ENCODE data around the gene AKR7A2. TPM values are rescaled to one million over a fixed set of nuclear protein-coding genes. Genes with fewer than 3 reads are reported as not detected.
A peak's percentile ranks its signal among the peaks of the same experiment; 100 is the strongest.

AKR7A2 gene
- total RNA-seq, 1 experiment from 2014 or later = 142 TPM

DNA sequence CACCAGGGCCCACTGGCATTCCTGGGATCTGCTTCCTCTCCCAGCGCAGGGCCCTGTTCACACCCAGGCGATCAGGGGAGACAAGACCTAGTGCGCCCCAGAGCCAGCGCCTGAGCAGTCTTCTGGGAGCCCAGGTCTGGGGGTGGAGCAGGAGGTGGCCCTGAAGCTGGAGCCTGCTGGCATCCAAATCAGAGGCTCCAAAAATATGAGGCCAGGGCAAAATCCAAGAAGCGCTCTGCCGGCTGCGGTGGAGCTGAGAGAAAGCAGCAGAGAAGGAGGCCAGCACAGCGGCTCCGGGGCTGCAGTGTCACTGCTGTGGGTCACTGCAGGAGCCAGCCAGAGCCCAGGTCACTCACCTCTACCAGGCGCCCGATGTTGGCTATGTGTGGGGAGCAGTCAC lies 32.9 kb upstream of the AKR7A2 start:
- in situ Hi-C loops (cut with HindIII; ENCODE audit: low sequenced_read_pairs) = loop anchor here (25.0 kb wide), 1 partner anchor 292 kb away; the partner anchor contains the start of gene NBL1
- DNase-seq (ENCODE audit: low spot score) = no peak

DNA sequence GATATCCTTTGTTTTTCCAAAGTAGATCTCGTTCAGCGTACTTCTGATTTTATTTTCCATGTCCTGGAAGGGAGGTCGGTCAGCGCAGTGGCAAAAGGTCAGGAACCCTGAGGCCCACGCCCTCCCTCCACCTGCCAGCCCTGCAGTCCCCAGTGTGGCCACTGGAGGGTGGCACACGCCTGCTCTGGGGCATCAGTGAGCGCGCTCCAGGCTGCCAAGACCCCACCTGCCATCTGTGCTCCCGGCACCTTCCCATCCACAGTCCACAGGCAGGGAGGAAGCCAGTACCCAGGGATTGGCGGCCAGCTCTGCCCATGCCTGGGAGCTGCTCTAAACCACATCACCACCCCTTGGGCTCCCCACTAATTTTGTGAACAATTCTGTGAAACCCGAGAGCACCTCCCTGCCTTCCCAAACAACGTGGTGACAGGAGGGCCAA lies 32.4 kb upstream of the AKR7A2 start:
- in situ Hi-C loops (cut with HindIII; ENCODE audit: low sequenced_read_pairs) = loop anchor here (25.0 kb wide), 1 partner anchor 293 kb away; the partner anchor contains the start of gene NBL1
- DNase-seq (ENCODE audit: low spot score) = peak; percentile 93

DNA sequence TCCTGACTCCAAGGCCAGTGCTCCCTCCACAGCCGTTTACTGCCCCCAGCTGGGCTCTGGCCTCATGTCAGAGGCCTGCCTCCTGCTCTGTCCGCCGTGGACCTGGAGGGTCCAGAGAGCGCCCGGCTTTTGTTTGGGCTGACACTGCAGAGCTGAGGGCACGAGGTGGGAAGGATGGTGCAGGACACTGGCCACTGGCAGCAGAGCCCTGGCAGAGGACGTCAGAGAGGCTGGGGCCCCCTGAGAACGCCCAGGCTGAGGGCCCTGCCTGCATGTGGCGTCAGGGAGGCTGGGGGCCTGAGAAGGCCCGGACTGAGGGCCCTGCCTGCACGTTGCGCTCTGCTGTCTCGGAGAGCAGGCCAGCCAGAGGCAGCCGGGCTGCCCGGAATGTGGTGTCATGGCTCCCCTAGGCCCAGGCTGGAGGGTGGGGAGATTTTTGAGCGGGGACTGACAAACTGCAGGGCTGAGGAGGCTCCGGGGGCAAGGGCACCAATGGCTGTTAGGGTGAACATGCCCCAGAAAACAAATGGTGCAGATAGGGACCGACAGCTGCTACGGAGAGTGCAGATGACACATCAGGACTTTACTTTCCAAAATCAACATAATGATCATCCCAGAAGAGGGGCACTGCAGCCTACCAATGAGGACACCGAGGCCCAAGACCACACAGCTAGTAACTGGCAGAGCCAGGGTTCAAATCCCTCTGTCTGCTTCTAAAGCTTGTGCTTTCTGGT lies 31.8 kb upstream of the AKR7A2 start:
- no peak for DNase-seq (ENCODE audit: low spot score)
- in situ Hi-C loops (cut with HindIII; ENCODE audit: low sequenced_read_pairs) = loop anchor here (25.0 kb wide), 1 partner anchor 294 kb away; the partner anchor contains the start of gene NBL1

GRCh38 chr1:19342894-19343616 lies 31.1 kb upstream of the AKR7A2 start:
- in situ Hi-C loops (cut with HindIII; ENCODE audit: low sequenced_read_pairs) = loop anchor here (25.0 kb wide), 1 partner anchor 294 kb away; the partner anchor contains the start of gene NBL1

DNA sequence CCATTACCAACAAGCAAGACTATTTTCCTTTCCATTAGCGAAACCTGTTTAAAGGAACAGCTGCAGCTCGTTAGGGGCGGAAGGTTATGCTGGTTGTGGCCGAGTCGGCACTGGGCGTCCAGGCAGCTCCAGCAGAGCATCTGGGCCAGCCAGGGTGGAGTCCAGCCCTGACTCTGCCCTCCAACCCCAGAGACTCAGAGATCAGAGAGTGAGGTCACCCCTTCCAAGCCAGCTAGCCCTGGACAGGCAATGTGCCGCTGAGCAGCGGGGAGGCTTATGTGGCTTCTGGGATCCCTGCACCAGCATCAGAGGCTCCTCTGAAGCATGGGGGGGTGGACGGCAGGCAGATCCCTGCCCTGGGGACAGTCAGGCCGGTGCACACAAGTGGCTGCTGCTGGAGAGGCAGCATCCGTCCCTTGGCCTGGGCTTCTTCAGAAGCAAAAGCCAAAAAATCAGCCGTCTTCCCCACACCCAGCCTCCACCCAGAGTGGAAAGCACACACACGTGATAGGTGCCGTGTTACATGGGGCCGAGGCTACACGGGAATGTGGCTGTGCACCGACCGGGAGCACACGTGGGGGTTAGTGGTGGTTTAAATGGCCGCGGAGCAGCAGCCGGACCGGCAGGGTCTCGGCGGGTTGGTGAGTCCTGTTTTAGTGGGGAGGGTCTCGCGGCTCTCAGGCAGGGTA lies 30.3 kb upstream of the AKR7A2 start:
- in situ Hi-C loops (cut with HindIII; ENCODE audit: low sequenced_read_pairs) = loop anchor here (25.0 kb wide), 1 partner anchor 295 kb away; the partner anchor contains the start of gene NBL1

More at GRCh38 chr1:19342894-19343616, 31.1 kb upstream of the AKR7A2 start:
- DNase-seq (ENCODE audit: low spot score) = peak; percentile 43

DNA sequence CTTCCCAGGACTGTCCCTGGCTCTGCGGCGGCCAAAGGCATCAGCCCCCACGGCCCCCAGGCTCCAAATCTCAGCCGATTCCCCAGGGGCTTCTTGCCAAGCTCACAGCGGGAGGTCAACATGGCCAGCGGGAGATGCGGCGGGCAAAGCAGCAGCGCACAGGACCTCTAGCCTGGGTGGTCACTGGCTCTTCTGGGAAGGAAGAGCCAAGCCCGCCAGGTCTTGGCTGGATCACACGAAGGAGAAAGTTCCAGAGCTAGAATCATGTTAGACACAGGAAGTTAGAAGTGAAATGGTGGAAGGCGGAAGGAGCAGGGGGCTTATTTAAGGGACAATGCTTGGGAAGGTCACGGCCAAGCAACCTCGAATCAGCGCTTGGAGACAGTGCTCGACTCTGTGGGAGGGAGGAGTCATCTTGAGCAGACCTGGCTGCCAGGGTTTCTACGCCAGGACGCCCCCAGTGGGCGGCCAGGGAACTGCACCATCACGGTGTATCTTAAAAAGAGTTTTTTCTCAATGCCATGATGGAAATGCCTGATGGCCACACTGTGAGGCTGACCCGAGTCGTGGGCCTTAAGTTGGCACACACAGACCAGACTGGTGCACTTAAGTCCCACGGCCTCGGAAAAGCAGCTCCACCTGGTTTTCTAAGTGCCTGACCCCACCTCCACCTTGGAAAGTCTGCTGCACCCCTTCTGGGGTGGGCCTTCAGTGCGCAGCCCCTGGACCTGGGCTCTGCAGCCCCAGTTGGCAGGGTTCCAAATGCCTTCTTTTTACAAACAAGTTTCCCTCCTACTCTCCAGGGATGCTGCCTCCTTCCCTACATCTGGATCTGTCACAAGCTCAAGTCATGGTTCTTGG lies 29.5 kb upstream of the AKR7A2 start:
- in situ Hi-C loops (cut with HindIII; ENCODE audit: low sequenced_read_pairs) = loop anchor here (25.0 kb wide), 1 partner anchor 296 kb away; the partner anchor contains the start of gene NBL1
- peak; percentile 81 for DNase-seq (ENCODE audit: low spot score)

More for the DNA sequence above, 30.3 kb upstream of the AKR7A2 start:
- DNase-seq (ENCODE audit: low spot score) = no peak

GRCh38 chr1:19340387-19340937 lies 28.5 kb upstream of the AKR7A2 start:
- in situ Hi-C loops (cut with HindIII; ENCODE audit: low sequenced_read_pairs) = loop anchor here (25.0 kb wide), 1 partner anchor 297 kb away; the partner anchor contains the start of gene NBL1
- DNase-seq (ENCODE audit: low spot score) = no peak

DNA sequence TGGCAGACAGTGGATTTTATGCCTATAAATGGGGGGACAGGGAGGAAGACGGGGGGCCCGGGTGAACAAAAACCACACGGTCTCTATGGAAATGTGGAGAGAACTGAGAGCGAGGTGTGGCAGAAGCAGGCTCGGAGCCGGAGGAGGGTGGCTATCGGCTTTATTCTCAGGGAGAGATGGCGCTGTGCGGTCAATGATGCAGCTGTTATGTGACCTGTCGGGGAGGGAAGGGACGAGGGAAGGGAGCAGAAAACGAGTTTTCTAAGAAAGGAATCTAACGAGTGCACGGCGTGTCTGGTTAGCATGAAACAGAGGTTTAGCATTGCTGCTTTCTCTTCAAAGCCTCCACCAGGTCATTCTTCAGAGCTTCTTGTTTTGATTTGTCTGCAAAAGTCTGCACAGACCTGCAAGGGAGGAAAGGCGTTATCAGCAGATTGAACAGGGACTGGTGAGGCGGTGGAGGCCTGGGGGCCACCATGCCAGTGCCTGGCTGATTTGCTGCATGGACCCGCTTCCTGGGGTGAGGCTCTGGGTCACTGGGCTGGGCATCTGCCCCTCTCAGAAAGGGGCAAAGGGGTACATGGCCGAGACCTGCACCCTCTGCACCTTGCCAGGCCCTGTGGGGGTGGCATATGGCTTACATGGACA lies 27.4 kb upstream of the AKR7A2 start:
- no peak for DNase-seq (ENCODE audit: low spot score)
- in situ Hi-C loops (cut with HindIII; ENCODE audit: low sequenced_read_pairs) = loop anchor here (25.0 kb wide), 1 partner anchor 298 kb away; the partner anchor contains the start of gene NBL1

GRCh38 chr1:19338323-19338762 lies 26.4 kb upstream of the AKR7A2 start:
- in situ Hi-C loops (cut with HindIII; ENCODE audit: low sequenced_read_pairs) = loop anchor here (25.0 kb wide), 1 partner anchor 299 kb away; the partner anchor contains the start of gene NBL1
- no peak for DNase-seq (ENCODE audit: low spot score)

DNA sequence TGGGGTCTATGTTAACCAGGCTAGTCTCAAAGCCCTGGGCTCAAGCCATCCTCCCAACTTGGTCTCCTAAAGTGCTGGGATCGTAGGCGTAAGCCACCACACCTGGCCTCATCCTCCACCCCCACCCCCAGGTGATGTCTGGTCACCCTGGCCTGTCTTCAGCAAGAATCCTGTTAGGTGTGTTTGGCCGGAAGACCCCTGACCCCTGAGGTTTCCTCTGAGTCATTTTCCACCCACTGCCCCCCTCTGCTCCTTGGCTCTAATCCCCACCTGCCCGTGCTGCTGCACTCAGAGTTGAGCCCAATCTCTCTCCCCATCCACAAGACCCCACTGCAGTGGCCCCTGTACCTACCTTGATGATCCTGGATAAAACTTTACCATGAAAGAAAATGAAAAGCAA lies 25.3 kb upstream of the AKR7A2 start:
- in situ Hi-C loops (cut with HindIII; ENCODE audit: low sequenced_read_pairs) = loop anchor here (25.0 kb wide), 1 partner anchor 300 kb away; the partner anchor contains the start of gene NBL1
- DNase-seq (ENCODE audit: low spot score) = no peak

DNA sequence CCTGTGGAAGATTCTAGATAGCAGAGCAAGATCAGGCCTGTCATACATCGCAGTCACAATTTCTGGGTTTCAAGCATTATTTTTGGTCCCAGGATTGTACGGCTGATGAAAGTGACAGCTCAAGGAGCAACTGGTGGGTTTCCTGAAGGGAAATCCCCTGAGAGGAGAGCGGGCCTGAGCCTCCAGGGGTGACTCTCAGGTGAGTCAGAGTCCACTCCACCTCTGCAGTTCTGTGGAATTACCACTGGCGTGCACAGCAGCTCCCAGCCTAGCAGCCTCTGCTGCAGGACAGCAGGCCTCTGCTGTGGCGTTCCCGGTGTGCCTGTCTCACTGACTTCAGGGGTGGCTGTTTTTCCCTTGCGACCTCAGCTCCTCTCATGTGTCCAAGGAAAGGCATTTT lies 24.6 kb upstream of the AKR7A2 start:
- DNase-seq (ENCODE audit: low spot score) = no peak
- in situ Hi-C loops (cut with HindIII; ENCODE audit: low sequenced_read_pairs) = loop anchor here (25.0 kb wide), 1 partner anchor 301 kb away; the partner anchor contains the start of gene NBL1

- in situ Hi-C loops (cut with HindIII; ENCODE audit: low sequenced_read_pairs) = loop anchor here (25.0 kb wide), 1 partner anchor 304 kb away; the partner anchor contains the start of gene NBL1
- DNase-seq (ENCODE audit: low spot score) = no peak
These were observed 21.8 kb upstream of the AKR7A2 start for GRCh38 chr1:19333587-19334354.

DNA sequence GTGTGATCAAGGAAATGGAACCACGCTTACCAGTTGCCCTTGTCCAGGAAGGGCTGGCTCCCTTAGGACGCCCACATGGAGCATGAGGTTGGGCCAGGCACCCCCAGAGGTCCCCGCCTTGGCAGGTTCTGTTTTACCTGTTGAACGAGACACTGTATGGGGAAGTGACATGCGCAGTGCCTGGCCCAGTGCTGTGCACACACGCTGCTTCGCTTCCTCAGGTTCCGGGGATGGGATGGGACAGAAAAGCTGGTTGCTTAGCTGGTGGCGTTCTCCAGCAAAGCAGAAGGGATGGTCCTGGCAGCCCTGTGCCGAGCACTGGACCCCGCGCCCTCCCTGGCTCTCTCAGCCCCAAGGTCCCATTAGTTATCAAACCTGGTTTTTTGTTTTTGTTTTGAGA lies 20.9 kb upstream of the AKR7A2 start:
- no peak for DNase-seq (ENCODE audit: low spot score)
- in situ Hi-C loops (cut with HindIII; ENCODE audit: low sequenced_read_pairs) = loop anchor here (25.0 kb wide), 1 partner anchor 304 kb away; the partner anchor contains the start of gene NBL1

DNA sequence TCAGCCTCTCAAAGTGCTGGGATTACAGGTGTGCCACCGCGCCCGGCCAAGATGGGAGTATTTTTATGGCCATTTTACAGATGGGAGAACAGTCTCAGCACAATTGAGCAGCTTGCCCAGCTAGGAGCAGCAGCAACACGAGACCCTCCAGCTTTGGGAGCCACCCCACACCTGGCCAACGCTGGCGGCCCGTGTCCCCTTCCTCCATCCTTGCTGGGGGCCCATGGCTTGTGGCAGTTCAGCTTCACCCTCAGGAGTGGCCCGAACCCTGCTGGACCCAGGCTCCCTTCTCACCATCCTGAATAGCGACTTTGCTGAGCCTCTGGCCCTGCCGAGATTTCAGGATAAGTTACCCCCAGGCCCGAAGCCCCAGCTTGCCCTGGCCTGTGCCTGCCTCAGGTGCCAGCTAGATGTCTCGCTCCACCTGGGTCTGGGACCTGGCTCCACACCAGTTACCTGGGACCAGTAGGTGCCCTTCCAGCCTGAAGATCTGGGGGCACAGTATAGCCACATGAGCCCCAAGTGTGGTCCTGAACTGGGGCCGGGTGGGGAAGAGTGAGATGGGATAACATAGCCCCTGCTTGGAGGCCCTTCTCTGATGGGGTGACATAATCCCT lies 19.4 kb upstream of the AKR7A2 start:
- in situ Hi-C loops (cut with HindIII; ENCODE audit: low sequenced_read_pairs) = loop anchor here (25.0 kb wide), 1 partner anchor 306 kb away; the partner anchor contains the start of gene NBL1
- DNase-seq (ENCODE audit: low spot score) = no peak

DNA sequence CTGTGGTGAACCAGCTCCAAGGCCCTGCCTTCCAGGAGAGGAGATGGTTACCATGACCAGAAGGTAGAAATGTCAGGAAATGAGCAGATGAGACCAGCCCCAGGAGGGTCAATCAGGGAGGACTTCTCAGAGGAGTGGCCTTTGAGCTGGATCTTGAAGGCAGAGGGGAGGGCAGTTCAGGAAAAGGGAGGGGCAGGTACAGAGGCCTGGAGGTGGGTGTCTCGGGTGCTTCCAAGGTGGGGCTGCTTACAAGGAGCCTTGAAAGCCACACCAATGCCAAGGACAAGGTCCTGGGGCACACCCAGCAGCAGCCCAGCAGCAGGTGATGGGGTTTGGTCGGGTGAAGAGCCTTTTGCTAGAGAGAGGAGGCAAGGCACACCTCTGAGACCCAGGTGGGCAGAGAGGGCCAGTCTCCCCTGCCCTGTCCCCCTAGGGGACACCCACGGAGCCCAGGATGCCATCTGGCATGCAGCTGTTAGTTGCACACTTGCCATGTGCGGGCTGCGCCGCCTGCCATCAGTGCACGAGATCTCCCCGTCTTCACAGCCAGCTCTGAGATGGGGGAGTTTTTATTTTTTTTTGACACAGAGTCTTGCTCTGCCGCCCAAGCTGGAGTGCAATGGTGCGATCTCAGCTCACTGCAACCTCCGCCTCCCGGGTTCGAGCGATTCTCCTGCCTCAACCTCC lies 18.6 kb upstream of the AKR7A2 start:
- in situ Hi-C loops (cut with HindIII; ENCODE audit: low sequenced_read_pairs) = loop anchor here (25.0 kb wide), 1 partner anchor 307 kb away; the partner anchor contains the start of gene NBL1
- DNase-seq (ENCODE audit: low spot score) = no peak
